ENCODE measurements around the gene HEATR9.

The HEATR9 gene

GRCh38 chr17:35866341-35866950 lies 2.2 kb downstream of the HEATR9 start:
- no peak for DNase-seq (ENCODE audit: low read depth)

DNA sequence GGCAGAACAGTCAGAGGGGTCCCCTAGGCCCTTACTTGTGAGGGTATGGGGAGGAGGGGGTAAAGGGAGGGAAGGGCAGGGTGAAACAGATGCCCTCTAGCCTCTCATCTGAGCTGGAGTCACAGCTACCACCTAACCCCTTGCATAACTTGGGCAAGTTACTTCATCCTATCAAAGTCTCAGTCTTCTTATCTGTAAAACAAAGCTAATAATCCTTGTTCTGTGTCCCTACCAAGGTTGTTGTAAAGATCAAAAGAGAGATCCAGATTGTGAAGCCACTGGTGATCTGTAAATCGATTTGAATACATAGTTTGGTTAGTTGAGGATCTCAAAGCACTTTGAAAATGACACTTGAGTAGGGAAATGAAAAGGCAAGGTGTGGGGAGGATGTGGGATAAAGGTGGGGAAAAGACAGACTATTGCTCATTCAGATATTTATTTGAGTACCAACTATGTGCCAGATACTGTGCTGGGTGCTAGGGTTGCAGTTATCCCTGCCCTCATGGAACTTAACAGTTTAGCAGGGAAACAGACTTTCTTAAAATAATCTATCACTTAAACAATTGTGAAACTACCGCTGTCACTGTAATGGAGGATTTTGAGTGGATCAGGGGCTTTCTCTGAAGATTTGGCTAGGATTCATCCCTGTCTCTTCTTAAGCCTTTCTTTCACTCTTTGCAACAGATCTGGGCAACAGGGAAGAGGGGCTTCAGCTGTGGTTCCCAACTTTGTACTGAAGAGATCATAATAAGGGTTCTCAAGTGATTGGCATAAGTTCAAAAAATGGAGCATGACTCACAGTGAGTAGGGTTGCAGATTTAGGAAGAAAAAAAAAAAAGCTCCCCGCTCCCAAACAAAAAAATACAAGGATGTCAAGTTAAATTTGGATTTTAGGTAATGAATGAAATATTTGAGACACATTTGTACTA lies 3.0 kb downstream of the HEATR9 start:
- DNase-seq (ENCODE audit: low read depth), result no peak

GRCh38 chr17:35864853-35865252 lies 3.8 kb downstream of the HEATR9 start:
- DNase-seq (ENCODE audit: low read depth), result no peak

DNA sequence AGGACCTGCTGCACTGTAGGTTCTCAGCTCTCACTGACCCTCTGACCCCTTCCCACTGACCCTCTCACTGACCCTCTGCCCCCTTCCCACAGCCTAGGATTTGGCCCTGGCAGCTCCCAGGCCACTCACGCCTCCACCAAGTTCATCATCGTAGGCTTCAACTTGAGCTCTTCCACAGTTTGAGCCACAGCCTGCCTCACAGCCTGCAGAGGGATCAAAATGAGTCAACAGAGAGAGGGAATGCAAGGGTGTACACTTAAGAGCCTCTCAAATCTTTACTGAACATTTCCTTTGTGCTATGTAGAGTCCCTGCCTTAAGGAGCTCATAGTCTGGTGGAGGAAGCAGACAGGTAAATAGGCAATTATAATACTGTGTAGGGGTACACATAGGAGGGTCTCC lies 12.1 kb downstream of the HEATR9 start:
- DNase-seq (ENCODE audit: low read depth), result no peak

DNA sequence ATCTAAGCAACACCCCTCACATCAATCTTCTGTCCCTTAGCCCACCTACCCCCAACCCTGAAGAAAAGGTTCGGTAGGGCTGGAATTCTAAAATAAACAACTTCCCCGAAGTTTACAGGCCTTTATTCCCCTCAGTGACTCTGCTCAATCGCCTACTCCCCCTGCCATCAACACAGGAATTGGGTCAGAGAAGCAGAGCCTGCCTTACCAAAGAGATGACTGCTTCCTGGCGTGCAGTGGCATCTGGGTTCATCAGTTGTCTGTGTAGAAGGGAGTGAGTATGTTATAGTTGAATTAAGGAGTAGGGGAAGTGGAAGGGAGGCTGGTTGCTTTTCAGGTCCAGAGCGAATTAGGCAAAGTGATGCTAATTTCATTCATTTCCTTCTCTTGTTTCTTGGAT lies 12.7 kb downstream of the HEATR9 start:
- no peak for DNase-seq (ENCODE audit: low read depth)

DNA sequence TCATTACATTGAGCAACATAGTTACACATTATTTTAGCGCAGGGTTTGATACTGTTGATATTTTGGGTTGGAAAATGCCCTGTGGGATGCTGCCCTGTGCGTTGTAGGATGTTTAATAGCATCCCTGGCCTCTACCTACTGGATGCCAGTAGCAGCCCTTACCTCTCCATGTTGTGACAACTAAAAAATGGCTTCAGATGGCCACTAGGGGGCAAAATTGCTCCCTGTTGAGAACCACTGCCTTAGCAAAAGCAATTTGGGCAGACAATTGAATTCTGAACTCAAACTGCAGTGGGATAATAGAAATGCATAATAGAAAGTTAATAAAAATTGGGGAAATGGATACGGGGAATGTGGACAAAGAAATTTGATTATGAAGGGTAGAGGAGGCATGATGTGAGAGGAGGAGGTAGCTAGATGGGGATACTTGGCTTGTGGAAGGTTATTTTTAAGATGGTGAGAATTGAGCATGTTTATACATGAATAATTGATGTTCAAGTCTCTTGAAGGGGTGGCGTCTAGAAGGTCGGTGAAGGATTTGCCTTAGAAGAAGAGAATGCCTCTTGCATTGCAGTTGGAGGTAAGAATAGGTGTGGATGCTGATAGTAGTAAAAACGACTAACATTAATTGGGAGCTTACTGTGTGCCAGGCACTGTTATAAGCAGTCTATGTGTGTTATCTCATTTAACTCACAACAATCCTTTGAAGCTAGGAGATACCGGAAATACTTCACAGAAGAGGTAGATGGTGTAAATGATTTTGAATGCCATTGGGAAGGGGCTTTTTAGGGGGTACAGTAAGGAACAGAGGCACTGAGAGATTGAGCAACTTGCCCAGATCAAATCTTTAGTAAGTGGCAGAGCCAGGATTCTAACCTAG lies 19.0 kb downstream of the HEATR9 start:
- peak; percentile 24 for DNase-seq (ENCODE audit: low read depth)

- DNase-seq (ENCODE audit: low read depth), result no peak
These were observed 20.9 kb downstream of the HEATR9 start for GRCh38 chr17:35847633-35848373.

- no peak for DNase-seq (ENCODE audit: low read depth)
These were observed 21.7 kb downstream of the HEATR9 start for GRCh38 chr17:35847006-35847405.

DNA sequence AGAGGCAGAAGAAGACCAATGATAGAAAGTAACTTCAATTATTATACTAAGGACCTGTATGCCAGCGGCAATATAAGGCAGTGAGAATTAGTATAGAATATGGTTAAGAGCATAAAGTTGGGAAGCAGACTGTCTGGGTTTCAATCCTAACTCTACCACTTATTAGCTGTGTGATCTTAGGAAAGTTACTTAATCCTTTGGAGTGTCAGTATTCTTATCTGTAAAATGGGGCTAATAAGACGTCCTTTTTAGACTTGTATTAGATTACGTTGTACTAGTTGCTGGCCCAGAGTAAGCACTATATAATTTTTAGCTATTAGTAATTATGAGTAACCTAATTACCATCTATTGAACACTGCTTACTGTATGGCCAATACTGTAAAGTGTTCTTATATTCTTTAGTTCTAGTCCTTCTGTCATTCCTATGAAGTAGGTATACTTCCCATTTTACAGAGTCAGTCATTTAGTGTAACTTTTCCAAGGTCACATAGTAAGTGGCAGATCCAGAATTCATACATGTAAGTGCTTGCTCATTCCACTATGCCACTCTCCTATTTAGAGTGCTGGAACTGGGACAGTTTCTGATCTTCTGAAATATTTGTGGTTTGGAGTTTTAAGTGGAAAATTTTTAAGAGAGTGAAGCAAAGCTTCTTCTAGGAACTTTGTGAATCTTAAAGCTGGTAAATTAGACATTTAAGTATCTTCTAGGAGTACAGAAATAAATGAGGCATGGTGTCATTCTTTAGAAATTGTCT lies 22.5 kb downstream of the HEATR9 start:
- no peak for DNase-seq (ENCODE audit: low read depth)

DNA sequence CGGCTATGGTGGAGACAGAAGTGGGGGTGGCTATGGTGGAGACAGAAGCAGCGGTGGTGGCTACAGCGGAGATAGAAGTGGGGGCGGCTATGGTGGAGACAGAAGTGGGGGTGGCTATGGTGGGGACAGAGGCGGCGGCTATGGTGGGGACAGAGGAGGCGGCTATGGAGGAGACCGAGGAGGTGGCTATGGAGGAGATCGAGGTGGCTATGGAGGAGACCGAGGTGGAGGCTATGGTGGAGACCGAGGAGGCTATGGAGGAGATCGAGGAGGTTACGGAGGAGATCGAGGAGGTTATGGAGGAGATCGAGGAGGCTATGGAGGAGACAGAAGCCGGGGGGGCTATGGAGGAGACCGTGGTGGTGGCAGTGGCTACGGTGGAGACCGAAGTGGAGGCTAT lies 24.1 kb downstream of the HEATR9 start:
- DNase-seq (ENCODE audit: low read depth), result no peak

DNA sequence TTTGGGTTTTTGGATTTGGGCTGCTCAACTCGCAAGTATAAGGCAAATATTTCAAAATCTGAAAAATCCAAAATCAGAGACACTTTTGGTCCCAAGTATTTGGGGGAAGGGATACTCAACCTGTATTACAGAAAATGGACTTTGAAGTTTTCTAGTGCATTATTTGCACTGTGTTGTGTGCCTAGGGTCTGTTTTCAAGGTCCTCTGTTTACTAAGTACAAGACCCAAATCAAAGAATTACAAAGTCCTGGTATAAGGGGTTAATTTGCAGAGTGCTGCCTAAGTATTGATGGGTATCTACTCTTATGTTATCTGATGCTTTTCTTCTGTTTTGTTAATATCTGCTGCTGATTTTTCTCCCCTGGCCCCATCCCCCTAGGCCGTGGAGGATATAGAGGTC lies 25.0 kb downstream of the HEATR9 start:
- no peak for DNase-seq (ENCODE audit: low read depth)

DNA sequence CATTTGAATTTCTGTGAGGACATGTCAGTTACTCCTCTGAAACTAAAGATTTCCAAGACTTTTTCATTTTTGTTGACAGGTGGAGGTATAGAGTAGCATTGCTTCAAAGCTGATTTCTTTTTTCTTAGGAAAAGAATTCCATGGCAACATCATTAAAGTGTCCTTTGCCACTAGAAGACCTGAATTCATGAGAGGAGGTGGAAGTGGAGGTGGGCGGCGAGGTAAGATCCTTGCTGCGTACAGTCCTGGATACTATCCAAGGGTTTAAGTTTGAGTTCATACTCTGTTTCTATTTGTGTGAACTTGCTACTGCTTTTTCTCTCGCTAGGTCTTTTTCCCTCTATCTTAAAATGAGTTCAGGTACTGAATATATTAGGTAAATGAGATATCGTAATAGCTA lies 26.5 kb downstream of the HEATR9 start:
- DNase-seq (ENCODE audit: low read depth), result no peak

DNA sequence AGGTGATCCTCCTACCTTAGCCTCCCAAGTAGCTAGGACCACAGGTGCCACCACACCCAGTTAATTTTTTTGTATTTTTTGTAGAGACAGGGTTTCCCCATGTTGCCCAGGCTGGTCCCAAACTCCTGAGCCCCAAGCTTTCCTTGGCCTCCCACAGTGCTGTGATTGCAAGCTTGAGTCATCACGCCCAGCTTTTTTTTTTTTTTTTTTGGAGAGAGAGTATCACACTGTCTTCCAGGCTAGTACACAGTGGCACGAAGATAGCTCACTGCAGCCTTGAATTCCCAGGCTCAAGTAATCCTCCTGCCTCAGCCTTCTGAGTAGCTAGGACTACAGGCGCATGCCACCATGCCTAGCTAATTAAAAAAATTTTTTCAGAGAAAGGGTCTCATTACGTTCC lies 27.2 kb downstream of the HEATR9 start:
- DNase-seq (ENCODE audit: low read depth), result no peak

- no peak for DNase-seq (ENCODE audit: low read depth)
These were observed 27.6 kb downstream of the HEATR9 start for GRCh38 chr17:35841101-35841500.

GRCh38 chr17:35825206-35825605 lies 43.5 kb downstream of the HEATR9 start:
- no peak for DNase-seq (ENCODE audit: low read depth)

- no peak for DNase-seq (ENCODE audit: low read depth)
These were observed 47.4 kb downstream of the HEATR9 start for GRCh38 chr17:35821308-35821707.

GRCh38 chr17:35819455-35819854 lies 49.2 kb downstream of the HEATR9 start:
- DNase-seq (ENCODE audit: low read depth), result no peak

GRCh38 chr17:35817196-35817595 lies 51.5 kb downstream of the HEATR9 start:
- no peak for DNase-seq (ENCODE audit: low read depth)

- DNase-seq (ENCODE audit: low read depth), result no peak
These were observed 52.0 kb downstream of the HEATR9 start for GRCh38 chr17:35816723-35817122.

- DNase-seq (ENCODE audit: low read depth), result no peak
These were observed 56.2 kb downstream of the HEATR9 start for GRCh38 chr17:35812456-35812855.

- DNase-seq (ENCODE audit: low read depth), result no peak
These were observed 56.9 kb downstream of the HEATR9 start for GRCh38 chr17:35811759-35812158.
